ENCODE data around the gene USPL1. TPM values are rescaled to one million over a fixed set of nuclear protein-coding genes. Genes with fewer than 3 reads are reported as not detected.
A peak's percentile ranks its signal among the peaks of the same experiment; 100 is the strongest.

Gene USPL1
- total RNA-seq, 1 experiment from 2014 or later, result 23.4 TPM

DNA sequence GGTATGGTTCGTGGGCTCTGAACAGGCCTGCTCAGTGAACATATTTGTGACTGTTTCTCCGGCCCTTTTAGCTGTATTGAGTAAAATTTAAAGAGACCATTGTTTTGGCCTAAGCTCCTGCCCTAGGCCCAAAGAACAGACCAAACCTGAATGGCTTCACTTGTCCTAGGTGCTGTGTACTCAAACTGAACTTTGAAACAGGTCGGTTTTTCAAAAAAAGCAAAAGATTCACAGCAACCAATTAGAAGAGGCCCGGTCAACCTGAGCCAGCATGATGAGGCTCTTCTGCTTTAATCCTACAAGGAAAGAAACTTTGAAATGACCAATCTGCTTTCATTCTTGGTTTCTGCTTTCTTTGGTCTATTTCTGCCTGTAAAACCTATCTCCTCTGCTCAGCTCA, 50.6 kb downstream of the USPL1 start:
- H3K4me3 Mint-ChIP-seq (ENCODE audit: unreplicated experiment), result no peak overlapping the region
- no peak overlapping the region for H3K4me3 ChIP-seq (ENCODE audit: low read depth, low read length)
- H3K27me3 Mint-ChIP-seq (ENCODE audit: insufficient read depth, unreplicated experiment), result no peaks in the 10 kb centered on the region
- peaks cover 13% of the 10 kb centered on the region for H3K4me1 Mint-ChIP-seq (ENCODE audit: low read depth, unreplicated experiment)
- TF ChIP-seq, protein P1, sequence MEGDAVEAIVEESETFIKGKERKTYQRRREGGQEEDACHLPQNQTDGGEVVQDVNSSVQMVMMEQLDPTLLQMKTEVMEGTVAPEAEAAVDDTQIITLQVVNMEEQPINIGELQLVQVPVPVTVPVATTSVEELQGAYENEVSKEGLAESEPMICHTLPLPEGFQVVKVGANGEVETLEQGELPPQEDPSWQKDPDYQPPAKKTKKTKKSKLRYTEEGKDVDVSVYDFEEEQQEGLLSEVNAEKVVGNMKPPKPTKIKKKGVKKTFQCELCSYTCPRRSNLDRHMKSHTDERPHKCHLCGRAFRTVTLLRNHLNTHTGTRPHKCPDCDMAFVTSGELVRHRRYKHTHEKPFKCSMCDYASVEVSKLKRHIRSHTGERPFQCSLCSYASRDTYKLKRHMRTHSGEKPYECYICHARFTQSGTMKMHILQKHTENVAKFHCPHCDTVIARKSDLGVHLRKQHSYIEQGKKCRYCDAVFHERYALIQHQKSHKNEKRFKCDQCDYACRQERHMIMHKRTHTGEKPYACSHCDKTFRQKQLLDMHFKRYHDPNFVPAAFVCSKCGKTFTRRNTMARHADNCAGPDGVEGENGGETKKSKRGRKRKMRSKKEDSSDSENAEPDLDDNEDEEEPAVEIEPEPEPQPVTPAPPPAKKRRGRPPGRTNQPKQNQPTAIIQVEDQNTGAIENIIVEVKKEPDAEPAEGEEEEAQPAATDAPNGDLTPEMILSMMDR (IDR thresholded peaks at IDR 0.05; ENCODE audit: insufficient read depth in 1 of 2, low read depth in 1 of 2, low read length in 1 of 2, severe bottlenecking in 1 of 2, unreplicated experiment in 1 of 2), result no peak
- no peaks in the 10 kb centered on the region for H3K9me3 Mint-ChIP-seq (ENCODE audit: unreplicated experiment)
- H3K4me1 ChIP-seq, result peaks cover 43% of the 10 kb centered on the region
- H3K36me3 Mint-ChIP-seq (ENCODE audit: insufficient read depth, unreplicated experiment), result peaks cover 12% of the 10 kb centered on the region
- ChIA-PET CTCF (no interaction called here), POLR2A (no interaction called here)
- no peaks in the 10 kb centered on the region for H3K27me3 ChIP-seq (replicated peaks; ENCODE audit: control insufficient read depth, insufficient read depth, low read length)
- intact Hi-C loops (cut with micrococcal nuclease; ENCODE audit: unreplicated experiment), result no loop called here
- no peaks in the 10 kb centered on the region for H3K9me3 ChIP-seq
- BruUV-seq (replicated peaks), result no TSS peak
- no peaks in the 10 kb centered on the region for H3K36me3 ChIP-seq (ENCODE audit: control insufficient read depth, insufficient read depth, low read length)
- H3K27ac Mint-ChIP-seq (ENCODE audit: unreplicated experiment), result peak overlapping the region; percentile 82
- peak in 1 of 2 experiments; percentile 28 for DNase-seq

DNA sequence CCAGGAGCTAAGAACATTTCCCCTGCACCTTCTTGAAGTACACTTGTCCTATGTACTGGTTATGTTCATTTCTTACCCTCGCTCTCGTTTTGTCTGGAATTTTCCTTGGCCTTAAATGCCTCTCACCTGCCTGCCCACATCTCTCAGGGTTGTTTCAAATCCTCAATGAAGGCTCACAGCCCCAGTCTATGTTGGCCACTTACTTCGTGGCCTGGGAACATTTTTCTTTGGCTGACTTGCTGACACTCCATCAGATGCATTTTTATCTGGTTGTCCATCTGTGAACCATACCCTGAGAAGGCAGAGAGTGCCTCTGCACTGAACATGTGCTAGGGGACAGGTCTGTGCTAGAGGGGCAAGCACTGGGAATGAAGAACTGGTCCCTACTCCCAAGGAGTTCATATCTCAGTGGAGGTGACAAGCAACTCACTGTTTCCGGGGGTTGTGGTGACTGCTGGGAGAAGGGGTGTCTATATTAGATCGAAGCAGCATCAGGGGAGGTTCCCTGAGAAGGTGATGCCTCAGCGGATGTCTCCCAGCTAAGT, 53.6 kb downstream of the USPL1 start:
- H3K4me3 Mint-ChIP-seq (ENCODE audit: unreplicated experiment), result no peak overlapping the region
- H3K9me3 Mint-ChIP-seq (ENCODE audit: unreplicated experiment), result no peaks in the 10 kb centered on the region
- no peaks in the 10 kb centered on the region for H3K27me3 ChIP-seq (replicated peaks; ENCODE audit: control insufficient read depth, insufficient read depth, low read length)
- peaks cover 28% of the 10 kb centered on the region for H3K4me1 ChIP-seq
- no peak overlapping the region for H3K4me3 ChIP-seq (ENCODE audit: low read depth, low read length)
- no TSS peak for BruUV-seq (replicated peaks)
- intact Hi-C loops (cut with micrococcal nuclease; ENCODE audit: unreplicated experiment), result loop anchor here (5.0 kb wide), 3 partner anchors 71 to 364 kb away; partner anchors contain the start of genes HMGB1 and KATNAL1
- peaks cover 21% of the 10 kb centered on the region for H3K4me1 Mint-ChIP-seq (ENCODE audit: low read depth, unreplicated experiment)
- ChIA-PET POLR2A (no interaction called here), CTCF (no interaction called here)
- H3K36me3 ChIP-seq (ENCODE audit: control insufficient read depth, insufficient read depth, low read length), result no peaks in the 10 kb centered on the region
- peaks cover 27% of the 10 kb centered on the region for H3K36me3 Mint-ChIP-seq (ENCODE audit: insufficient read depth, unreplicated experiment)
- H3K9me3 ChIP-seq, result no peaks in the 10 kb centered on the region
- H3K27me3 Mint-ChIP-seq (ENCODE audit: insufficient read depth, unreplicated experiment), result no peaks in the 10 kb centered on the region
- TF ChIP-seq, protein P1 (IDR thresholded peaks at IDR 0.05; ENCODE audit: insufficient read depth in 1 of 2, low read depth in 1 of 2, low read length in 1 of 2, severe bottlenecking in 1 of 2, unreplicated experiment in 1 of 2), result no peak
- DNase-seq, result no peak
- peak overlapping the region; percentile 13 for H3K27ac Mint-ChIP-seq (ENCODE audit: unreplicated experiment)

DNA sequence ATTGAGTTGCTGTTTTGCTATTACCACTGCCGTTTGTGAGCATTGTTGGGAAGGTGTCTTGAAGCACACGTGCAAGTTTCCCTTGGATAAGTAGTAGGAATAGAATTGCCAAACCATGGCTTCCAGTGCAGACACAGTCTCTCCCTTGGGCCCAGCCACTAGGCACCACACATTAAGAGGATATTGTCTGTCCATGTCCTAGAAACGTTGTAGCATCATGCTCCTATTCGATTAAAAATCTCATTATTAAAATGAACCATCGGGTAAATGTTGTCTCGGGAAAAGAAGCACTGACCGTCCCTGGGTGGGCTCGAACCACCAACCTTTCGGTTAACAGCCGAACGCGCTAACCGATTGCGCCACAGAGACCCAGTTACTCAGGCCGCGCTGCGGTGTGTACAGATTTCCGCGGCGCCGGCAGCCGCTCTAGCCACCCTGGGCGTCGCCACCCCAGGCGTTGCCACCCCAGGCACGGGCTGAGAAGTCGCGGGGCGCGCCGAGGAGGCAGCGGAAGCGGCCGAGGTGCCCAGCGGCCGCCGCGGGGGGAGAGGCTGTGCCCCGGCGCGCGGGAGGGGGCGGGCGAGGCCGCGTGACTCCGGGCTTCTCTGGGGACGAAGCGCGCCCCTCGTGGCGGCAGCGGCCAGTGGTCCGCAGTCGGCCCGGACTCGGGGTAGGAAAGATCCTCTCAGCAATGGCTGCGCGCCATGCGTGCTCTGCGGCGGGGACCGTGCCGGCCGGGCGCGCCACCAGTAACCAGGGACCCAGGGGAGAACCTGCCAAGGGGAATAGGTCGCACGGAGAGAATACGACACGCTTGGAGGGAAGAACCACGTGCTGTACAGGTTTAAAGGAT, 56.2 kb downstream of the USPL1 start:
- Histone ChIP-seq H3K4me3 (ENCODE audit: low read depth, low read length) (peak overlapping the region; percentile 51), H3K27me3 (replicated peaks; ENCODE audit: control insufficient read depth, insufficient read depth, low read length) (no peaks in the 10 kb centered on the region), H3K36me3 (ENCODE audit: control insufficient read depth, insufficient read depth, low read length) (no peaks in the 10 kb centered on the region), H3K4me1 (peaks cover 10% of the 10 kb centered on the region), H3K9me3 (no peaks in the 10 kb centered on the region)
- TSS peak; percentile 87 for BruUV-seq (replicated peaks)
- peak; percentile 88 to 95 for DNase-seq
- Mint-ChIP-seq H3K36me3 (ENCODE audit: insufficient read depth, unreplicated experiment) (peaks cover 19% of the 10 kb centered on the region), H3K9me3 (ENCODE audit: unreplicated experiment) (no peaks in the 10 kb centered on the region), H3K4me3 (ENCODE audit: unreplicated experiment) (peak overlapping the region; percentile 75), H3K4me1 (ENCODE audit: low read depth, unreplicated experiment) (peaks cover 15% of the 10 kb centered on the region), H3K27ac (ENCODE audit: unreplicated experiment) (peak overlapping the region; percentile 62), H3K27me3 (ENCODE audit: insufficient read depth, unreplicated experiment) (no peaks in the 10 kb centered on the region)
- POLR2A ChIA-PET, result no interaction called here
- CTCF ChIA-PET, result no interaction called here
- TF ChIP-seq, protein P1 (IDR thresholded peaks at IDR 0.05; ENCODE audit: insufficient read depth in 1 of 2, low read depth in 1 of 2, low read length in 1 of 2, severe bottlenecking in 1 of 2, unreplicated experiment in 1 of 2), result peak; percentile 82
- intact Hi-C loops (cut with micrococcal nuclease; ENCODE audit: unreplicated experiment), result loop anchor here (1.0 to 5.0 kb wide), 6 partner anchors 19 to 367 kb away; partner anchors contain the start of genes HMGB1, KATNAL1 and USPL1

Data from Caco-2 (cell line).